ENCODE measurements around the gene MATN1.

MATN1 gene

DNA sequence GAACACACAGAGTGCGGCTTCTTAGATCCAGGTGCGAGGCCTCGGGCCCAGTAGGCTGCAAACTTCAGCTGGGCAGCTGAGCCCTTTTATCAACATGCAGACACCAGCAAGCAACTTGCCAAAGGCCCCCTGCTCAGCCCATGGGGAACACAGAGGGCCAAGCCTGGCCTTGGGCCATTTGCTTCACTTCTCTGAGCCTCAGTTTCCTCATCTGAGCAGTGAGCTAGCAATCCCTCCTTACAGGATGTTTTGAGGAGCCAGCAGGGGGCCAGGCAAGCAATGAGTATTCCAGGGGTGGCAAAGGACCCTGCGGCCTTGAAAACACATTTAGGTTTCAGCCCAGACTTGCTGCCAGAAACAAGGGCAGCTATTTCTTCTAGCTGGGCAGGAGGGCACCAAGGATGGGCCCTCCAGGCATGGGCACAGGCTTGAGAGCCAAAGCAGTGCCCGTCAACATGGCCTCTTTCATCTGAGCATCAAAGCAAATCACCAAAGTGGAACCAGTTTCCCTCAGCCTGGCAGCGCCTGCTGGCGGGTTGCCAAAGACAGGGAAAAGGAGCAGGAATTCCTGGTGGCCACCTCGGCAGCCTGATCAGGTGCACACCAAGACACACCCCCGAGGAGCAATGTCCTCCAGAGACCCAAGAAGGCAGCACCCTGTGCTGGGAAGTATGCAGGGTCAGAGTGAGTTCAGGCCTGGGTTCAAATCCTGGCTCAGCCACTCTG is 1.4 kb downstream of the MATN1 start:
- peaks cover 5% of the 10 kb centered on the region for H3K4me1 ChIP-seq (ENCODE audit: insufficient read depth, low read length, severe bottlenecking)
- TF ChIP-seq, protein P1, sequence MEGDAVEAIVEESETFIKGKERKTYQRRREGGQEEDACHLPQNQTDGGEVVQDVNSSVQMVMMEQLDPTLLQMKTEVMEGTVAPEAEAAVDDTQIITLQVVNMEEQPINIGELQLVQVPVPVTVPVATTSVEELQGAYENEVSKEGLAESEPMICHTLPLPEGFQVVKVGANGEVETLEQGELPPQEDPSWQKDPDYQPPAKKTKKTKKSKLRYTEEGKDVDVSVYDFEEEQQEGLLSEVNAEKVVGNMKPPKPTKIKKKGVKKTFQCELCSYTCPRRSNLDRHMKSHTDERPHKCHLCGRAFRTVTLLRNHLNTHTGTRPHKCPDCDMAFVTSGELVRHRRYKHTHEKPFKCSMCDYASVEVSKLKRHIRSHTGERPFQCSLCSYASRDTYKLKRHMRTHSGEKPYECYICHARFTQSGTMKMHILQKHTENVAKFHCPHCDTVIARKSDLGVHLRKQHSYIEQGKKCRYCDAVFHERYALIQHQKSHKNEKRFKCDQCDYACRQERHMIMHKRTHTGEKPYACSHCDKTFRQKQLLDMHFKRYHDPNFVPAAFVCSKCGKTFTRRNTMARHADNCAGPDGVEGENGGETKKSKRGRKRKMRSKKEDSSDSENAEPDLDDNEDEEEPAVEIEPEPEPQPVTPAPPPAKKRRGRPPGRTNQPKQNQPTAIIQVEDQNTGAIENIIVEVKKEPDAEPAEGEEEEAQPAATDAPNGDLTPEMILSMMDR (IDR thresholded peaks at IDR 0.05; ENCODE audit: low read length), result peak; percentile 29; the same call in 1 of the 2 replicates
- TF ChIP-seq EZH2 (IDR thresholded peaks at IDR 0.05; ENCODE audit: borderline replicate concordance, low read length), result no peak
- H3K27ac ChIP-seq (ENCODE audit: low read depth, low read length, poor library complexity, severe bottlenecking), result no peak overlapping the region
- no peak overlapping the region for H3K4me2 ChIP-seq (ENCODE audit: low read length)
- H4K20me1 ChIP-seq (ENCODE audit: insufficient read depth, low read length), result no peaks in the 10 kb centered on the region
- no peaks in the 10 kb centered on the region for H3K9me2 ChIP-seq (ENCODE audit: low read depth, low read length)
- no peak overlapping the region for H3K9ac ChIP-seq (ENCODE audit: low read length)
- no peaks in the 10 kb centered on the region for H3K27me3 ChIP-seq (ENCODE audit: insufficient read depth, low read length)
- no peaks in the 10 kb centered on the region for H3F3A ChIP-seq (ENCODE audit: insufficient read depth, low read length)
- no peaks in the 10 kb centered on the region for H3K9me3 ChIP-seq (ENCODE audit: low read length)
- H3K36me3 ChIP-seq (ENCODE audit: insufficient read depth, low read length), result no peaks in the 10 kb centered on the region
- no peak overlapping the region for H2AFZ ChIP-seq (ENCODE audit: low read length)
- H3K79me2 ChIP-seq (ENCODE audit: insufficient read depth, low read length), result no peaks in the 10 kb centered on the region
- H3K4me3 ChIP-seq (ENCODE audit: low read depth, low read length, poor library complexity, severe bottlenecking), result no peak overlapping the region

DNA sequence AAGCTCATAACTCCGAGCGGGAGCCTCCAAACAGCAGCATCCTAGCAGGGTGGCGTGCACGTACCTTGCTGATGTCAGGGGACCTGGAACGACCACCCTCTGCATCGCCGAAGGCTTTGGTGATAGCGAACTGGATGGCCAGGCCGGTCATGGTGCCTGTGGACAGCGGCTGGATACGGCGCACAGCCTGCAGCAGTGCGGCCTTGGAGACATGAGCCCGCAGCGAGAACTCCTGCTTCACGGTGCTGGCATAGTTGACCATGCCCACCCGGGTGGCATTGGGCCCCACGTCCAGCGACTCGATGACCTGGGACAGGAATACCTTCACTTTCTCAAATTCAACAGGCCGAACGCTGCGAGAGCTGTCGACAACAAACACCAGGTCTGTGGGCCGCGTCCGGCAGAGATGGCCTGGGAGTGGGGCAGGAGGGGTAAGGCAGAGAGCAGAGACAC is 2.0 kb downstream of the MATN1 start:
- Histone ChIP-seq H3K9ac (ENCODE audit: low read length) (no peak overlapping the region), H3K4me2 (ENCODE audit: low read length) (no peak overlapping the region), H3K9me2 (ENCODE audit: low read depth, low read length) (no peaks in the 10 kb centered on the region), H4K20me1 (ENCODE audit: insufficient read depth, low read length) (no peaks in the 10 kb centered on the region), H3K36me3 (ENCODE audit: insufficient read depth, low read length) (no peaks in the 10 kb centered on the region), H3K4me1 (ENCODE audit: insufficient read depth, low read length, severe bottlenecking) (peaks cover 5% of the 10 kb centered on the region), H3K9me3 (ENCODE audit: low read length) (no peaks in the 10 kb centered on the region), H3K4me3 (ENCODE audit: low read depth, low read length, poor library complexity, severe bottlenecking) (no peak overlapping the region), H3F3A (ENCODE audit: insufficient read depth, low read length) (no peaks in the 10 kb centered on the region), H3K79me2 (ENCODE audit: insufficient read depth, low read length) (no peaks in the 10 kb centered on the region), H3K27ac (ENCODE audit: low read depth, low read length, poor library complexity, severe bottlenecking) (no peak overlapping the region), H2AFZ (ENCODE audit: low read length) (no peak overlapping the region), H3K27me3 (ENCODE audit: insufficient read depth, low read length) (no peaks in the 10 kb centered on the region)
- TF ChIP-seq EZH2 (IDR thresholded peaks at IDR 0.05; ENCODE audit: borderline replicate concordance, low read length), result no peak
- TF ChIP-seq, protein P1 (IDR thresholded peaks at IDR 0.05; ENCODE audit: low read length), result no peak

DNA sequence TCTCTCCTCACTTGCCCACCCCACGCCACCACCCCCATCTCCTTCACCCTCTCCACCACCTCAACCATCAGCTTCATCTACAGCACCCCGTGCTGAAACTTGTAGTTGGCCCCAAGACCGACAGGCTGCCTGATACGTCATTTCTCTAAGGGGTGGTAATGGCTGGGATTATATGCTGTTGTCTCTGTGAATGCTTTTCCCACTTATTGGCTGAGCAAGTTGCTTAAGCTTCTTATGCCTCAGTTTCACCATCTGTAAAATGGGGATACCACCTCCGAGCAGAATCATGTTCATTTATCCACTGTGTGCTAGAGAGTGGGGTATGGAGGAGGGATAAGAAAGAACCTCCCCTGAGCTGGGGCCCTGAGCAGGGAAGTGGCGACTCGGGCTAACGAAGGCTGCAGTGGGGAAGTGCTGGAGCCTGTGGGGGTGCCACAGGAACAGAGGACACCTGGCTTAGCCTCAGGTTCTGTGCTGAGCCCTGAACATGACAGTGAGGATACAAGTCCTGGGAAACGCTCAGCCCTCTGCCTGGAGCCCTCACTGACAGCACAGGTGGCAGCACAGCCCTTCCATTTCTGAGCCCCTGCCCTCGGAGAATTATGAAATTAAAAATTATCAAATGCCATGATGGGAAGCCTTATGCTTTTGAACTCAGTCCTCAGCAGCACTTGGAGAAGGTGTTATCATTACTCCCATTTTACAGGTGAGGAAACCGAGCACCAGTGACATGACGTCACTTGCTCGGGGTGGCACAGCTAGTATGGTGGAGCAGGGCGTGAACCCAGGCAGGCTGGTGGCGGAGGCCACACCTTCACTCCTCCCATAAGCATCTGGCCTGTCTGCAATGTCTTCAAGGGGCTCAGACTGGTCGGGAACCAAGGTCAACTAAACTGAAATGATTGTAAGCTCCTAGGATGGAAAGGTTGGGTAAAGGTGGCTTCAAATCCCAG is 2.8 kb downstream of the MATN1 start:
- no peaks in the 10 kb centered on the region for H3K9me2 ChIP-seq (ENCODE audit: low read depth, low read length)
- peaks cover 2% of the 10 kb centered on the region; the same call in 1 of the 2 replicates for H3K9me3 ChIP-seq (ENCODE audit: low read length)
- H3K9ac ChIP-seq (ENCODE audit: low read length), result no peak overlapping the region
- peaks cover 5% of the 10 kb centered on the region for H3K4me1 ChIP-seq (ENCODE audit: insufficient read depth, low read length, severe bottlenecking)
- H3K27me3 ChIP-seq (ENCODE audit: insufficient read depth, low read length), result no peaks in the 10 kb centered on the region
- no peak overlapping the region for H3K4me3 ChIP-seq (ENCODE audit: low read depth, low read length, poor library complexity, severe bottlenecking)
- no peak overlapping the region for H3K4me2 ChIP-seq (ENCODE audit: low read length)
- no peaks in the 10 kb centered on the region for H3K79me2 ChIP-seq (ENCODE audit: insufficient read depth, low read length)
- no peaks in the 10 kb centered on the region for H3K36me3 ChIP-seq (ENCODE audit: insufficient read depth, low read length)
- H2AFZ ChIP-seq (ENCODE audit: low read length), result no peak overlapping the region
- TF ChIP-seq EZH2 (IDR thresholded peaks at IDR 0.05; ENCODE audit: borderline replicate concordance, low read length), result no peak
- TF ChIP-seq, protein P1 (IDR thresholded peaks at IDR 0.05; ENCODE audit: low read length), result no peak
- no peak overlapping the region for H3K27ac ChIP-seq (ENCODE audit: low read depth, low read length, poor library complexity, severe bottlenecking)
- H4K20me1 ChIP-seq (ENCODE audit: insufficient read depth, low read length), result no peaks in the 10 kb centered on the region
- no peaks in the 10 kb centered on the region for H3F3A ChIP-seq (ENCODE audit: insufficient read depth, low read length)
